ENCODE results near the gene NXPH3. TPM values are rescaled to one million over a fixed set of nuclear protein-coding genes. Genes with fewer than 3 reads are reported as not detected.
A peak's percentile ranks its signal among the peaks of the same experiment; 100 is the strongest.

The NXPH3 gene
- total and polyA plus RNA-seq, 9 of the 15 experiments (the other 6 are each of a cell fraction or from before 2014, with no cell fraction given): 0.04 to 0.27 (median 0.07) TPM; not detected in 2

- H3K9me1 ChIP-seq (ENCODE audit: control insufficient read depth, insufficient read depth, low read length): no peaks in the 10 kb centered on the region
- BruUV-seq (replicated peaks): no TSS peak
- ATAC-seq (no peak), FAIRE-seq (no peak), DNase-seq (ENCODE audit: extremely low read depth in 1 of 4, low spot score in 3 of 4) (no peak)
- intact Hi-C loops (cut with micrococcal nuclease): loop anchor here (2.0 kb wide), 1 partner anchor 140 kb away; no protein-coding TSS in a partner anchor
- no peaks in the 10 kb centered on the region for H3K36me3 ChIP-seq (ENCODE audit: control insufficient read depth, insufficient read depth, low read length)
- peaks cover 0 to 9% of the 10 kb centered on the region in 2 experiments; a peak in 2 of 5 replicates for H3K27me3 ChIP-seq (ENCODE audit: control insufficient read depth in 2 of 2, insufficient read depth in 2 of 2, low read length in 2 of 2)
- in situ Hi-C loops (cut with MboI): no loop called here
- H3K4me1 ChIP-seq (replicated peaks in 1 of 2; ENCODE audit: control insufficient read depth in 2 of 2, insufficient read depth in 2 of 2, low read length in 2 of 2): peaks cover 0 to 10% of the 10 kb centered on the region in 2 experiments; a peak in 1 of 5 replicates
- ChIA-PET POLR2A (no interaction called here), CTCF (ENCODE audit: low intra/inter-chr PET ratio) (interaction anchor here (1.0 to 3.1 kb wide), 3 partner anchors 115 to 233 kb away, joined by 4 to 20 read pairs (median 4); no protein-coding TSS in a partner anchor)
- no peaks in the 10 kb centered on the region; the same call in 1 of the 2 replicates for H4K20me1 ChIP-seq (replicated peaks; ENCODE audit: control insufficient read depth, insufficient read depth, low read length)
- no peak overlapping the region for H3K27ac ChIP-seq (ENCODE audit: extremely low read depth, low read depth, low read length)
- H2AFZ ChIP-seq (ENCODE audit: low read depth, low read length): no peak overlapping the region
- TF ChIP-seq PML (IDR thresholded peaks at IDR 0.05; ENCODE audit: low read length): no peak
- no peak for TF ChIP-seq ETS1 (conservative IDR thresholded peaks at IDR 0.05; ENCODE audit: control insufficient read depth, low read depth, low read length)
- TF ChIP-seq AFF1 (IDR thresholded peaks at IDR 0.05; ENCODE audit: low read depth in 1 of 2, partially characterized antibody in 2 of 2): no peak
- no peak overlapping the region for H3K4me2 ChIP-seq (ENCODE audit: insufficient read depth, low read length)
- H3K9ac ChIP-seq (ENCODE audit: insufficient read depth in 1 of 2, low read depth in 2 of 2, low read length in 2 of 2): 0 out of 4 replicates have a peak overlapping the region, but pooled peaks of 1 of the 2 experiments have one; percentile 21
- no peaks in the 10 kb centered on the region for H3K79me2 ChIP-seq (ENCODE audit: control insufficient read depth, insufficient read depth, low read length)
- no peaks in the 10 kb centered on the region for H3K9me3 ChIP-seq (replicated peaks; ENCODE audit: control insufficient read depth, insufficient read depth, low read depth, low read length)
- no peak overlapping the region for H3K4me3 ChIP-seq
- 25% methylated on average over 5 of the region's 6 CpGs for WGBS (ENCODE audit: insufficient coverage, low coverage, missing lambda C conversion rate)
Measured at GRCh38 chr17:49549311-49549605, 26.4 kb upstream of the NXPH3 start.

All from K562 (cell line).